Left kidney (tissue), 2 donors: ENCODE data around the gene PRKAA1. TPM values are rescaled to one million over a fixed set of nuclear protein-coding genes. Genes with fewer than 3 reads are reported as not detected.

ENCODE experiments used
- DNase-seq: peaks from one replicate; pipeline ENCODE4 v3.0.0-alpha.2; 2013
- polyA plus RNA-seq: library from polyadenylated mRNA; unstranded; fragments of 120-200 nt; gene quantifications from one replicate; pipeline ENCODE4 v1.2.1, GENCODE V29; 2013; ENCODE audit not compliant: insufficient read length

Gene PRKAA1
- polyA plus RNA-seq, 1 donor: 106 TPM

GRCh38 chr5:40784027-40784653, 14.0 kb downstream of the PRKAA1 start:
- DNase-seq: no peak

GRCh38 chr5:40781843-40782409, 16.2 kb downstream of the PRKAA1 start:
- no peak for DNase-seq

GRCh38 chr5:40780858-40781257, 17.3 kb downstream of the PRKAA1 start:
- DNase-seq: no peak

GRCh38 chr5:40780199-40780598, 18.0 kb downstream of the PRKAA1 start:
- DNase-seq: no peak

GRCh38 chr5:40779561-40779960, 18.6 kb downstream of the PRKAA1 start:
- no peak for DNase-seq

- no peak for DNase-seq
Observed at GRCh38 chr5:40778133-40778532, 20.0 kb downstream of the PRKAA1 start.

GRCh38 chr5:40776658-40776977, 21.6 kb downstream of the PRKAA1 start:
- no peak for DNase-seq

- no peak for DNase-seq
Observed at GRCh38 chr5:40775846-40776657, 22.1 kb downstream of the PRKAA1 start.

GRCh38 chr5:40775085-40775845, 22.9 kb downstream of the PRKAA1 start:
- no peak for DNase-seq

GRCh38 chr5:40774623-40775022, 23.6 kb downstream of the PRKAA1 start:
- DNase-seq: no peak

- DNase-seq: no peak
Observed at GRCh38 chr5:40770764-40771163, 27.4 kb downstream of the PRKAA1 start.

- DNase-seq: no peak
Observed at GRCh38 chr5:40762705-40763104, 35.5 kb downstream of the PRKAA1 start.

- DNase-seq: no peak
Observed at GRCh38 chr5:40757400-40757799, 40.8 kb downstream of the PRKAA1 start.

GRCh38 chr5:40755407-40756365, 42.5 kb downstream of the PRKAA1 start, which contains the start of gene TTC33:
Gene TTC33, minus strand, starts transcription at chr5:40755961. Its CDS starts 8,943 bp downstream, at chr5:40747018.
- DNase-seq: peak; percentile 95

- DNase-seq: peak; percentile 88
Observed at GRCh38 chr5:40755093-40755406, 43.1 kb downstream of the PRKAA1 start.

GRCh38 chr5:40754381-40755092, 43.6 kb downstream of the PRKAA1 start:
- no peak for DNase-seq

- no peak for DNase-seq
Observed at GRCh38 chr5:40746703-40747102, 51.5 kb downstream of the PRKAA1 start.

- DNase-seq: no peak
Observed at GRCh38 chr5:40743771-40744170, 54.4 kb downstream of the PRKAA1 start.

GRCh38 chr5:40738502-40738901, 59.7 kb downstream of the PRKAA1 start:
- no peak for DNase-seq

GRCh38 chr5:40736103-40736875, 61.9 kb downstream of the PRKAA1 start:
- DNase-seq: peak; percentile 55
